CD14-positive monocyte (primary cell): ENCODE measurements around the gene KLHL22. TPM values are rescaled to one million over a fixed set of nuclear protein-coding genes. Genes with fewer than 3 reads are reported as not detected.
"Not testable (repeated sequence)": the region's sequence is repeated elsewhere in the genome, so short reads cannot be mapped to it uniquely, and the experiment has no call there.

Source experiments
- DNase-seq, 3 donors: peaks; one replicate each; pipeline ENCODE4 v3.0.0-alpha.2; 2011 to 2022
- H2AFZ ChIP-seq: 2 replicates; pipeline ENCODE4 v1.6.0; 2012; ENCODE audit warnings: mild to moderate bottlenecking, low read depth, low read length, inconsistent platforms; ENCODE audit not compliant: insufficient read depth, poor library complexity, severe bottlenecking
- H3K27ac ChIP-seq, 2 donors: 1 replicate in 1 of 2; 2 replicates in 1 of 2; pipeline ENCODE4 v1.5.1; 2012 to 2013; ENCODE audit warnings: low read length in 2 of 2, control low read depth in 1 of 2, inconsistent platforms in 1 of 2, low read depth in 1 of 2, mild to moderate bottlenecking in 1 of 2
- H3K27me3 ChIP-seq, 2 donors: one replicate each; pipeline versions ENCODE4 v1.6.0 to v1.6.1; 2011 to 2013; ENCODE audit warnings: low read length in 2 of 2; ENCODE audit not compliant: control insufficient read depth in 2 of 2, insufficient read depth in 2 of 2
- H3K36me3 ChIP-seq, 2 donors: replicated peaks in 1 of 2; 1 replicate in 1 of 2; 2 replicates in 1 of 2; pipeline versions ENCODE4 v1.5.1 to v1.6.1; 2012 to 2013; ENCODE audit warnings: low read length in 2 of 2, control low read depth in 1 of 2, inconsistent platforms in 1 of 2, mild to moderate bottlenecking in 1 of 2; ENCODE audit not compliant: insufficient read depth in 2 of 2, control insufficient read depth in 1 of 2
- H3K4me1 ChIP-seq, 2 donors: 1 replicate in 1 of 2; 2 replicates in 1 of 2; pipeline versions ENCODE4 v1.5.1 to v1.6.1; 2012 to 2013; ENCODE audit warnings: low read length in 2 of 2, control low read depth in 1 of 2, inconsistent platforms in 1 of 2, mild to moderate bottlenecking in 1 of 2, moderate library complexity in 1 of 2; ENCODE audit not compliant: insufficient read depth in 2 of 2, control insufficient read depth in 1 of 2
- H3K4me2 ChIP-seq: replicated peaks from 2 replicates; pipeline ENCODE3; 2012; ENCODE audit warnings: low read length, moderate library complexity, mild to moderate bottlenecking; ENCODE audit not compliant: poor library complexity, severe bottlenecking; ENCODE audit errors: extremely low read depth
- H3K4me3 ChIP-seq, 3 experiments: fragments of 200-600 bp in 1 of 3; sonication (generic) in 1 of 3; replicated peaks in 1 of 3; 1 replicate in 2 of 3; 2 replicates in 1 of 3; pipeline ENCODE4 v1.5.1; 2011 to 2013; ENCODE audit warnings: low read length in 3 of 3, mild to moderate bottlenecking in 3 of 3, control low read depth in 2 of 3, low read depth in 2 of 3, inconsistent platforms in 1 of 3, moderate library complexity in 1 of 3
- H3K79me2 ChIP-seq: 2 replicates; pipeline ENCODE4 v1.6.0; 2012; ENCODE audit warnings: mild to moderate bottlenecking, control low read depth, inconsistent platforms, low read length, moderate library complexity; ENCODE audit not compliant: insufficient read depth
- H3K9ac ChIP-seq: 2 replicates; pipeline ENCODE4 v1.6.0; 2017; ENCODE audit warnings: low read length, mild to moderate bottlenecking; ENCODE audit not compliant: insufficient read depth, poor library complexity, severe bottlenecking
- H3K9me3 ChIP-seq, 2 donors: replicated peaks in 1 of 2; 1 replicate in 1 of 2; 2 replicates in 1 of 2; pipeline versions ENCODE4 v1.5.1 to v1.6.1; 2012 to 2013; ENCODE audit warnings: low read length in 2 of 2, control low read depth in 1 of 2; ENCODE audit not compliant: control insufficient read depth in 1 of 2, insufficient read depth in 1 of 2
- H4K20me1 ChIP-seq: 2 replicates; pipeline ENCODE4 v1.6.0; 2012; ENCODE audit warnings: mild to moderate bottlenecking, low read length, control low read depth, moderate library complexity; ENCODE audit not compliant: insufficient read depth
- H3K27ac Mint-ChIP-seq, 7 donors: one replicate each; pipeline ENCODE4 v1.8.0; 2020; ENCODE audit warnings: mild to moderate bottlenecking in 7 of 7, mixed read lengths in 7 of 7, moderate library complexity in 6 of 7, inconsistent platforms in 2 of 7
- H3K27me3 Mint-ChIP-seq, 3 donors: one replicate each; pipeline ENCODE4 v1.8.0; 2021 to 2022; ENCODE audit warnings: low read depth in 3 of 3, mild to moderate bottlenecking in 3 of 3, mixed read lengths in 3 of 3, moderate library complexity in 3 of 3, inconsistent platforms in 1 of 3
- H3K36me3 Mint-ChIP-seq, 2 donors: one replicate each; pipeline ENCODE4 v1.8.0; 2020; ENCODE audit warnings: mixed read lengths in 2 of 2, inconsistent platforms in 1 of 2, mild to moderate bottlenecking in 1 of 2
- H3K4me1 Mint-ChIP-seq: one replicate; pipeline ENCODE4 v1.8.0; 2020; ENCODE audit warnings: mild to moderate bottlenecking, mixed read lengths
- H3K4me3 Mint-ChIP-seq, 2 donors: one replicate each; pipeline ENCODE4 v1.8.0; 2020; ENCODE audit warnings: mild to moderate bottlenecking in 2 of 2, mixed read lengths in 2 of 2, moderate library complexity in 1 of 2
- H3K9me3 Mint-ChIP-seq, 7 donors: one replicate each; pipeline ENCODE4 v1.8.0; 2020 to 2022; ENCODE audit warnings: mixed read lengths in 7 of 7, mild to moderate bottlenecking in 6 of 7, moderate library complexity in 6 of 7, inconsistent platforms in 2 of 7
- WGBS: methylation state at CpG from one replicate; pipeline ENCODE4 v1.1.5; 2013; ENCODE audit warnings: missing lambda C conversion rate; ENCODE audit not compliant: insufficient coverage; 5-methylcytosine and 5-hydroxymethylcytosine counted together
- intact Hi-C, 2 donors: fragments of 100-400 bp; cut with micrococcal nuclease; formaldehyde crosslinking; loops; one replicate each; pipeline versions ENCODE4 v1.15.0 to v1.15.1; 2023
- polyA minus RNA-seq: library from RNA; depleted of rRNA, polyadenylated mRNA; stranded (reverse); fragments of >200 nt; gene quantifications from 2 replicates; pipeline ENCODE4 v1.2.3, GENCODE V29; 2012
- polyA plus RNA-seq, 3 donors: library from polyadenylated mRNA; depleted of rRNA in 1 of 3; unstranded in 2 of 3; stranded (reverse) in 1 of 3; fragments of 300-500 nt in 2 of 3; fragments of >200 nt in 1 of 3; fragmentation: Illumina TruSeq in 2 of 3; gene quantifications; 1 replicate in 2 of 3; 2 replicates in 1 of 3; pipeline ENCODE4 v1.2.3, GENCODE V29; 2012 to 2021
- total RNA-seq, 12 experiments: library from RNA in 1 of 12; stranded (reverse) in 1 of 12; fragments of 120-200 nt in 1 of 12; gene quantifications; one replicate each; pipeline ENCODE4 v1.2.4 and lab custom pipeline; 2013 to 2026; ENCODE audit warnings: mixed read lengths in 6 of 12, inconsistent platforms in 1 of 12
- TF ChIP-seq, protein P1 (sequence below): fragments of 200-600 bp; IDR thresholded peaks from one replicate; pipeline ENCODE4 v1.8.0; 2022; ENCODE audit warnings: antibody characterized with exemption, mild to moderate bottlenecking

KLHL22 gene, protein sequence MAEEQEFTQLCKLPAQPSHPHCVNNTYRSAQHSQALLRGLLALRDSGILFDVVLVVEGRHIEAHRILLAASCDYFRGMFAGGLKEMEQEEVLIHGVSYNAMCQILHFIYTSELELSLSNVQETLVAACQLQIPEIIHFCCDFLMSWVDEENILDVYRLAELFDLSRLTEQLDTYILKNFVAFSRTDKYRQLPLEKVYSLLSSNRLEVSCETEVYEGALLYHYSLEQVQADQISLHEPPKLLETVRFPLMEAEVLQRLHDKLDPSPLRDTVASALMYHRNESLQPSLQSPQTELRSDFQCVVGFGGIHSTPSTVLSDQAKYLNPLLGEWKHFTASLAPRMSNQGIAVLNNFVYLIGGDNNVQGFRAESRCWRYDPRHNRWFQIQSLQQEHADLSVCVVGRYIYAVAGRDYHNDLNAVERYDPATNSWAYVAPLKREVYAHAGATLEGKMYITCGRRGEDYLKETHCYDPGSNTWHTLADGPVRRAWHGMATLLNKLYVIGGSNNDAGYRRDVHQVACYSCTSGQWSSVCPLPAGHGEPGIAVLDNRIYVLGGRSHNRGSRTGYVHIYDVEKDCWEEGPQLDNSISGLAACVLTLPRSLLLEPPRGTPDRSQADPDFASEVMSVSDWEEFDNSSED
- 15.2 TPM for total RNA-seq (2013)
- polyA plus RNA-seq (10 to 100 TPM in 1 of 3 donors, 1 to 10 TPM in 2; 7.8 to 15.6 (median 9.2) TPM), polyA minus RNA-seq (15.7 and 18.2 TPM in 2 replicates), total RNA-seq (lab: John Stamatoyannopoulos, UW) (1.4 to 8.8 (median 6.6) reads per million in 11 experiments)

- Mint-ChIP-seq H3K36me3 (peaks cover 8 to 10% of the 10 kb centered on the region in 2 donors), H3K4me3 (peak within 1 kb of the TSS; percentile 88 to 93), H3K4me1 (peaks cover 32% of the 10 kb centered on the region), H3K27me3 (peaks cover 0 to 2% (median 0%) of the 10 kb centered on the region in 3 donors), H3K9me3 (no peaks in the 10 kb centered on the region), H3K27ac (peak within 1 kb of the TSS; percentile 92 to 97 (median 93))
- Histone ChIP-seq H3K36me3 (peaks cover 0 to 5% of the 10 kb centered on the region in 2 donors), H3K4me2 (peak within 1 kb of the TSS; percentile 97), H3K4me1 (peaks cover 18 to 28% of the 10 kb centered on the region in 2 donors), H3K9ac (peak within 1 kb of the TSS; percentile 84), H2AFZ (peak within 1 kb of the TSS; percentile 83), H3K27ac (peak within 1 kb of the TSS; percentile 92 to 95), H4K20me1 (peaks cover 41% of the 10 kb centered on the region), H3K79me2 (peaks cover 49% of the 10 kb centered on the region), H3K27me3 (no peaks in the 10 kb centered on the region), H3K9me3 (no peaks in the 10 kb centered on the region), H3K4me3 (peak within 1 kb of the TSS; percentile 82 to 93 (median 86))
- DNase-seq, result peak in 2 of 3 donors; percentile 3 to 26
- WGBS, result under 1% methylated on average over 108 of the region's 108 CpGs
- intact Hi-C loops, result loop anchor here (2.0 to 10.0 kb wide), 4 partner anchors 14 to 378 kb away; partner anchors contain the start of genes PI4KA (in 1 of the 2), RANBP1 (in 1 of the 2), SNAP29 (in 1 of the 2) and TRMT2A (in 1 of the 2)
- TF ChIP-seq, protein P1, sequence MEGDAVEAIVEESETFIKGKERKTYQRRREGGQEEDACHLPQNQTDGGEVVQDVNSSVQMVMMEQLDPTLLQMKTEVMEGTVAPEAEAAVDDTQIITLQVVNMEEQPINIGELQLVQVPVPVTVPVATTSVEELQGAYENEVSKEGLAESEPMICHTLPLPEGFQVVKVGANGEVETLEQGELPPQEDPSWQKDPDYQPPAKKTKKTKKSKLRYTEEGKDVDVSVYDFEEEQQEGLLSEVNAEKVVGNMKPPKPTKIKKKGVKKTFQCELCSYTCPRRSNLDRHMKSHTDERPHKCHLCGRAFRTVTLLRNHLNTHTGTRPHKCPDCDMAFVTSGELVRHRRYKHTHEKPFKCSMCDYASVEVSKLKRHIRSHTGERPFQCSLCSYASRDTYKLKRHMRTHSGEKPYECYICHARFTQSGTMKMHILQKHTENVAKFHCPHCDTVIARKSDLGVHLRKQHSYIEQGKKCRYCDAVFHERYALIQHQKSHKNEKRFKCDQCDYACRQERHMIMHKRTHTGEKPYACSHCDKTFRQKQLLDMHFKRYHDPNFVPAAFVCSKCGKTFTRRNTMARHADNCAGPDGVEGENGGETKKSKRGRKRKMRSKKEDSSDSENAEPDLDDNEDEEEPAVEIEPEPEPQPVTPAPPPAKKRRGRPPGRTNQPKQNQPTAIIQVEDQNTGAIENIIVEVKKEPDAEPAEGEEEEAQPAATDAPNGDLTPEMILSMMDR, result no peak
Measured at GRCh38 chr22:20494978-20495860, at the start of gene KLHL22. KLHL22 (minus strand) TSS chr22:20495795; CDS start chr22:20489211, 6,584 bp downstream.

DNA sequence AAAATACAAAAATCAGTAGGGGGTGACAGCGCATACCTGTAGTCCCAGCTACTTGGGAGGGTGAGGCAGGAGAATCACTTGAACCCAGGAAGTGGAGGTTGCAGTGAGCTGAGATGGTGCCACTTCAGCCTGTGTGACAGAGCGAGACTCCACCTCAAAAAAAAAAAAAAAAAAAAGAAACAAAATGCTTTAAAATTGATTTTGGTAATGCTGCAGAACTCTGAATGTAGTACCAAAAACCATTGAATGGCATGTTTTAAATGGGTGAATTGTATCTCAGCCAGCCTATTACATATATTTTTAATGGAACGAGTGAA, 49.7 kb upstream of the KLHL22 start:
- H3K27ac ChIP-seq, H3K27ac Mint-ChIP-seq, H3K27me3 ChIP-seq, intact Hi-C loops, H3K9me3 Mint-ChIP-seq, H2AFZ ChIP-seq, H3K4me3 Mint-ChIP-seq, H3K9me3 ChIP-seq, H3K27me3 Mint-ChIP-seq, H3K9ac ChIP-seq, H3K4me1 ChIP-seq, H3K4me2 ChIP-seq, DNase-seq, H3K4me3 ChIP-seq: not testable (repeated sequence)
- WGBS, result no CpG with 5 or more reads among the region's 3 CpGs
- H4K20me1 ChIP-seq, result peaks cover 97% of the 10 kb centered on the region
- H3K36me3 ChIP-seq, result peaks cover 16 to 78% of the 10 kb centered on the region in 2 donors
- Mint-ChIP-seq H3K36me3 (peaks cover 53 to 70% of the 10 kb centered on the region in 2 donors), H3K4me1 (peaks cover 16% of the 10 kb centered on the region)
- peaks cover 88% of the 10 kb centered on the region for H3K79me2 ChIP-seq
